Right cardiac atrium (tissue), 5 donors: Measurements from ENCODE around the gene UGGT2. TPM values are rescaled to one million over a fixed set of nuclear protein-coding genes. Genes with fewer than 3 reads are reported as not detected.
"Not testable (repeated sequence)": the region's sequence is repeated elsewhere in the genome, so short reads cannot be mapped to it uniquely, and the experiment has no call there.

ENCODE experiments used
- ATAC-seq, 2 donors: fragments of 200-7000 bp; cut with Tn5 transposase; one replicate each; pipeline versions ENCODE4 v1.8.0 to v1.9.1; 2020; ENCODE audit warnings: moderate library complexity in 2 of 2, mild to moderate bottlenecking in 1 of 2
- DNase-seq, 3 donors: peaks; one replicate each; pipeline ENCODE4 v3.0.0-alpha.2; 2020
- H3K27ac ChIP-seq: one replicate; pipeline ENCODE4 v1.5.1; 2013; ENCODE audit warnings: mild to moderate bottlenecking, low read length, control low read depth, moderate library complexity
- H3K27me3 ChIP-seq: one replicate; pipeline ENCODE4 v1.6.1; 2013; ENCODE audit not compliant: control insufficient read depth, insufficient read depth
- H3K4me1 ChIP-seq: one replicate; pipeline ENCODE4 v1.6.1; 2013; ENCODE audit warnings: low read length; ENCODE audit not compliant: control insufficient read depth, insufficient read depth
- H3K4me3 ChIP-seq: one replicate; pipeline ENCODE4 v1.5.1; 2013; ENCODE audit warnings: low read length, control low read depth
- H3K9me3 ChIP-seq: one replicate; pipeline ENCODE4 v1.6.1; 2013; ENCODE audit warnings: low read length; ENCODE audit not compliant: control insufficient read depth
- WGBS: extraction: QIAGEN DNeasy Blood & Tissue Kit; methylation state at CpG from one replicate; pipeline ENCODE4 v1.1.7; 2013; 5-methylcytosine and 5-hydroxymethylcytosine counted together
- intact Hi-C, 4 donors: fragments of 100-400 bp; cut with DNase I; formaldehyde crosslinking; loops; one replicate each; pipeline versions ENCODE4 v1.11.0 to v1.14.0; 2022 to 2023
- polyA plus RNA-seq: library from polyadenylated mRNA; stranded (reverse); fragments of 200-250 nt; gene quantifications from one replicate; pipeline ENCODE4 v1.2.3, GENCODE V29; 2013
- total RNA-seq, 4 donors: library from RNA; stranded (reverse); fragmentation: NEBNext Ultra II Directional; extraction: Animal tissue kit (Norgen Biotek cat#: 25700); gene quantifications; one replicate each; pipeline ENCODE4 v1.2.1, GENCODE V29; 2021
- donor health status: healthy with polysubstance abuse.
- donor health status: DM: no; HTN: yes; CAD: no.
- donor health status: DM: no; HTN: no; CAD: no.
- donor health status: DM: no; HTN: yes; CAD: no; lungs with severe emphysema.
- donor health status: DM: yes; HTN: yes; CAD: no.

The UGGT2 gene
- total and polyA plus RNA-seq, 5 donors, result 7.6 to 33.4 (median 20.9) TPM

- no peaks in the 10 kb centered on the region for H3K4me1 ChIP-seq
- no peaks in the 10 kb centered on the region for H3K9me3 ChIP-seq
- intact Hi-C loops, result no loop called here
- H3K27ac ChIP-seq, result no peak overlapping the region
- no peaks in the 10 kb centered on the region for H3K27me3 ChIP-seq
- WGBS, result 95% methylated on average over 5 of the region's 5 CpGs
- H3K4me3 ChIP-seq, result no peak overlapping the region
- ATAC-seq (no peak), DNase-seq (no peak)
Measured at GRCh38 chr13:95893861-95894260, 159.3 kb downstream of the UGGT2 start.

GRCh38 chr13:95882121-95882520 is 171.1 kb downstream of the UGGT2 start:
- ATAC-seq (no peak), DNase-seq (no peak)
- intact Hi-C loops, result no loop called here
- H3K9me3 ChIP-seq, result no peaks in the 10 kb centered on the region
- H3K4me1 ChIP-seq, result no peaks in the 10 kb centered on the region
- H3K4me3 ChIP-seq, result no peak overlapping the region
- WGBS, result 91% methylated on average over 3 of the region's 3 CpGs
- H3K27ac ChIP-seq, result no peak overlapping the region
- no peaks in the 10 kb centered on the region for H3K27me3 ChIP-seq

GRCh38 chr13:95880331-95880730 is 172.9 kb downstream of the UGGT2 start:
- Histone ChIP-seq H3K4me1 (no peaks in the 10 kb centered on the region), H3K27ac (no peak overlapping the region), H3K27me3 (no peaks in the 10 kb centered on the region), H3K9me3 (no peaks in the 10 kb centered on the region), H3K4me3 (no peak overlapping the region)
- no peak for DNase-seq
- 90% methylated on average over 1 of the region's 1 CpG for WGBS
- intact Hi-C loops, result no loop called here
- ATAC-seq, result no peak

GRCh38 chr13:95874286-95874685 is 178.9 kb downstream of the UGGT2 start:
- no peaks in the 10 kb centered on the region for H3K9me3 ChIP-seq
- ATAC-seq (no peak), DNase-seq (no peak)
- intact Hi-C loops, result no loop called here
- no peaks in the 10 kb centered on the region for H3K4me1 ChIP-seq
- H3K27ac ChIP-seq, result no peak overlapping the region
- H3K27me3 ChIP-seq, result no peaks in the 10 kb centered on the region
- H3K4me3 ChIP-seq, result no peak overlapping the region
- 90% methylated on average over 2 of the region's 2 CpGs for WGBS

- DNase-seq (no peak), ATAC-seq (no peak)
- no peaks in the 10 kb centered on the region for H3K27me3 ChIP-seq
- H3K9me3 ChIP-seq, result no peaks in the 10 kb centered on the region
- no peak overlapping the region for H3K27ac ChIP-seq
- 89% methylated on average over 4 of the region's 4 CpGs for WGBS
- intact Hi-C loops, result no loop called here
- H3K4me3 ChIP-seq, result no peak overlapping the region
- H3K4me1 ChIP-seq, result no peaks in the 10 kb centered on the region
Measured at GRCh38 chr13:95870421-95870820, 182.8 kb downstream of the UGGT2 start.

DNA sequence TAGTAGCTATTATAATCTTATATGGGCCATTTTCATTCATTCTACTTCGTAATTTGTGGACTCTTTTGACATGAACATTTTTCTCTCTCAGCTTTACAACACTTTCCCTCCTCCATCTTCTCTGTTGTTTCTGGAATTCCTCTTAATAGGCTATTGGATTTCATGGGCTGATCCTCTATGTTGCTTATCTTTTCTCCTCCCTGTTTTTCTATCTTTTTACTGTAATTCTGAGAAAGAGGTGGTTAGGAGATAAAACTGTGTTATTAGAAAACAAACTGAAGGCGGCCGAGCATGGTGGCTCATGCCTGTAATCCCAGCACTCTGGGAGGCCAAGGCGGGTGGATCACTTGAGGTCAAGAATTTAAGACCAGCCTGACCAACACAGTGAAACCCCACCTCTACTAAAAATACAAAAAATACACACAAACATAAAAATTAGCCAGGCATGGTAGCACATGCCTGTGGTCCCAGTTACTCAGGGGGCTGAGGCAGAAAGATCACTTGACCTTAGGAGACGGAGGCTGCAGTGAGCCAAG is 188.1 kb downstream of the UGGT2 start:
- DNase-seq, result no peak

DNA sequence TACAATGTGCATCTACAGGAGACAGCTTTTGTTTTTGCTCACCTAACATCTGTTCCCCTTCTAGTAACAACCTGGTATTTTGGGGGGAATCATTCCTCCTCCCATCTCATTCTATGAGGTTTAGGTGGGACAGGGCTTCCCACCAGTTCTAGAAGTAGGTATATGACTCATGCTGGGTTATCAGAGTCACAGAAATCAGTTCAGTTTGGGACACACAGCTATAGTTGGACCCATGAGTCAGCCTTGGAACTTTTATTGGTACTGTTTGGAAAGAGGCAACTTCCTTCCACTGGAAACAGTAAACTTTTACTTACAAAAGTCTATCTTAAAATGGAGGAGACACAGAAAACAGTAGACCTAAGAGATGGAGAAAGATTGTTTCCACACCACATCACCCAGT is 190.8 kb downstream of the UGGT2 start:
- H3K27ac ChIP-seq, result no peak overlapping the region
- H3K27me3 ChIP-seq, result no peaks in the 10 kb centered on the region
- no peak overlapping the region for H3K4me3 ChIP-seq
- intact Hi-C loops, result no loop called here
- DNase-seq (no peak), ATAC-seq (no peak)
- no peaks in the 10 kb centered on the region for H3K4me1 ChIP-seq
- no peaks in the 10 kb centered on the region for H3K9me3 ChIP-seq

More for the DNA sequence above, 188.1 kb downstream of the UGGT2 start:
- Histone ChIP-seq H3K9me3 (no peaks in the 10 kb centered on the region), H3K27ac (no peak overlapping the region), H3K27me3 (no peaks in the 10 kb centered on the region), H3K4me1 (no peaks in the 10 kb centered on the region), H3K4me3 (no peak overlapping the region)
- 87% methylated on average over 5 of the region's 5 CpGs for WGBS
- ATAC-seq, result no peak
- intact Hi-C loops, result no loop called here

- DNase-seq (no peak), ATAC-seq (no peak)
- intact Hi-C loops, result no loop called here
- H3K27me3 ChIP-seq, result no peaks in the 10 kb centered on the region
- H3K9me3 ChIP-seq, result no peaks in the 10 kb centered on the region
- H3K4me3 ChIP-seq, result no peak overlapping the region
- 79% methylated on average over 2 of the region's 2 CpGs for WGBS
- H3K4me1 ChIP-seq, result no peaks in the 10 kb centered on the region
- H3K27ac ChIP-seq, result no peak overlapping the region
Measured at GRCh38 chr13:95861296-95861695, 191.9 kb downstream of the UGGT2 start.

DNA sequence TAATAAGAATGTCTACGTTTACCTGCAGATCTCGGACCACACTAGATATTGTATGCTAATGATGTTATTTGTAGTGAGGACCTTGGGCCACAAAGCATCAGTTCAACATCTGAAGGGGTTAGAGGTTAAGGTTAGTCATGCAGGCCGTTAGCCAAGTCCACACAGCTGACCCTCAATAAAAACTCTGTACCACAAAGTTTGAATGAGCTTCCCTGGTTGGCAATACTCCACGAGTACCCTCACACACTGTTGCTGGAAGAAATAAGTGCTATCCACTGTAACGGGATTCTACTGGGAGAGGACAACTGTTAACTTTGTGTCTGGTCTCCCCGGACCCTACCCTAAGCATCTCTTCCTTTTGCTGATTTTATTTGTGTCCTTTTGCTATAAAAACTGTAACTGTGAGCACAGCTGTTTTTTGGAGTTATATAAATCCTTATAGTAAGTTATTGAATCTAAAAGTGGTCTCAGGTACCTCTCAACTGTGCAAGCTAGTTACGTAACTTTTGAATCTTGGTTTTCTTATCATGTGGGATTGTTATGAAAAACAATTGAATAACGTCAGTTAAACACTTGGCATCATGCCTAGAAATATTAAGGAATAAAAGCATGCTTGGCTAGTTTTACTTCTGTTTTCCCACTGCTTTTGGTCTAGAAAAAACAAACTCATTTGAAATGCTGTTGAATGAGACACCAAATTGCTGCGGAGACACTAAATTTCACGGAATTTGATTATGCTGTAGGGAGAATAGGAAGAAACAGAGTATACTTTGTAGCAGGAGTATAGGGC is 194.7 kb downstream of the UGGT2 start:
- intact Hi-C loops, result no loop called here
- Histone ChIP-seq H3K9me3 (no peaks in the 10 kb centered on the region), H3K27ac (no peak overlapping the region), H3K27me3 (no peaks in the 10 kb centered on the region), H3K4me1 (no peaks in the 10 kb centered on the region), H3K4me3 (no peak overlapping the region)
- 51% methylated on average over 10 of the region's 10 CpGs for WGBS
- ATAC-seq, result no peak
- DNase-seq, result no peak

GRCh38 chr13:95845656-95846055 is 207.5 kb downstream of the UGGT2 start:
- H3K4me1 ChIP-seq, H3K9me3 ChIP-seq, H3K4me3 ChIP-seq, intact Hi-C loops, H3K27me3 ChIP-seq, DNase-seq, H3K27ac ChIP-seq, ATAC-seq: not testable (repeated sequence)
- WGBS, result 94% methylated on average over 26 of the region's 26 CpGs

GRCh38 chr13:95842898-95843297 is 210.3 kb downstream of the UGGT2 start:
- DNase-seq (no peak), ATAC-seq (no peak)
- 94% methylated on average over 2 of the region's 2 CpGs for WGBS
- intact Hi-C loops, result no loop called here
- H3K27me3 ChIP-seq, result no peaks in the 10 kb centered on the region
- H3K4me1 ChIP-seq, result no peaks in the 10 kb centered on the region
- H3K4me3 ChIP-seq, result no peak overlapping the region
- no peak overlapping the region for H3K27ac ChIP-seq
- no peaks in the 10 kb centered on the region for H3K9me3 ChIP-seq

DNA sequence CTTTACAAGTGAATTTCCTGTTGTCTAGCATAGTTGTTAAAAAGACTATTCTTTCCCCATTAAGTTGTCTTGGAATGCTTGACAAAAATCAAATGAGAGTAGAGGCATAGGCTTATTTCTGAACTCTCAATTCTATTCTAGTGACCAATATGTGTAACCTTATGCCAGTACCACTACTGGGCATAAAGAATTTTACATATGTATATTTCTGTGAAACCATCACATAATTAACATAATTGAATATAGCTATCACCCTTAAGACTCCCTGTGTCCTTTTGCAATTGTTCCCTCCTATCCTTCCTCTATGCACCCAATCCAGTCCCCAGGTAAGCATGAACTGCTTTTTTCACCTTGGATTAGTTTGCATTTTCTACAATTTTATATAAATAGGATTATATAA is 211.3 kb downstream of the UGGT2 start:
- intact Hi-C loops, result no loop called here
- H3K27me3 ChIP-seq, result no peaks in the 10 kb centered on the region
- H3K27ac ChIP-seq, result no peak overlapping the region
- DNase-seq, result no peak
- no peaks in the 10 kb centered on the region for H3K4me1 ChIP-seq
- no peak overlapping the region for H3K4me3 ChIP-seq
- no peak for ATAC-seq
- H3K9me3 ChIP-seq, result no peaks in the 10 kb centered on the region
